ENCODE results near the gene REC114. TPM values are rescaled to one million over a fixed set of nuclear protein-coding genes. Genes with fewer than 3 reads are reported as not detected.

Gene REC114
- total and polyA plus RNA-seq, 2 experiments from 2014 or later = not detected

DNA sequence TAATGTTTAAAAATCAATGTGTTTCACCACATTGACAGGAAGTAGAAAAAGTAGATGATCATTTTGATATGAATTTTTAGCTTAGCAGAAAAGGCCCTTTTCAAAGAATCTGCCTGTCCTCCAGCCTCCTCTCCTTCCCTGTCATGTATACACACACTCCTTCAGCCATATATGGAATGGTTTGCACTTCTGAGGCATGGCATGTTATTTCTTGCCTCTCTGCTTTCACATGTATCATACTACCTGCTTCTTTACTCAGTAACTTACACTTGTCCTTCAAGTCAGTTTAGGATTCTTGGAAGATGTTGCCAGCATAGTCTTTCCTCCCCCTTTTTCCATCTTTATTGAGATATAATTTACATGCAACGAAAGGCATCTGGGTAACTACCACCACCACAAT, 79.0 kb downstream of the REC114 start:
- Mint-ChIP-seq H3K4me1 (peaks cover 19% of the 10 kb centered on the region), H3K4me3 (no peak overlapping the region), H3K36me3 (ENCODE audit: low read depth) (no peaks in the 10 kb centered on the region), H3K27ac (no peak overlapping the region), H3K9me3 (no peaks in the 10 kb centered on the region; the same call in 2 of the 3 replicates), H3K27me3 (ENCODE audit: insufficient read depth, low read depth, poor library complexity) (no peaks in the 10 kb centered on the region)
- ATAC-seq (no peak), DNase-seq (ENCODE audit: low spot score) (no peak)
- no peaks in the 10 kb centered on the region for H3F3A ChIP-seq (replicated peaks; ENCODE audit: low read depth)
- H3K4me2 ChIP-seq = no peak overlapping the region
- no peaks in the 10 kb centered on the region for H4K20me1 ChIP-seq (replicated peaks; ENCODE audit: insufficient read depth)
- no peak overlapping the region for H3K4me3 ChIP-seq
- no peak for TF ChIP-seq POLR2AphosphoS5 (IDR thresholded peaks at IDR 0.05; ENCODE audit: low read depth)
- TF ChIP-seq ZNF114 (CRISPR knock-in tag; IDR thresholded peaks at IDR 0.05) = no peak
- no peak for TF ChIP-seq ZNF331 (CRISPR knock-in tag; IDR thresholded peaks at IDR 0.05; ENCODE audit: low read depth)
- TF ChIP-seq EZH2 (IDR thresholded peaks at IDR 0.05; ENCODE audit: low read depth, unreplicated experiment) = no peak
- no peak for TF ChIP-seq JUNB (IDR thresholded peaks at IDR 0.05; ENCODE audit: unreplicated experiment)
- no peak for TF ChIP-seq NANOG (IDR thresholded peaks at IDR 0.05; ENCODE audit: borderline replicate concordance)
- TF ChIP-seq, protein P1, sequence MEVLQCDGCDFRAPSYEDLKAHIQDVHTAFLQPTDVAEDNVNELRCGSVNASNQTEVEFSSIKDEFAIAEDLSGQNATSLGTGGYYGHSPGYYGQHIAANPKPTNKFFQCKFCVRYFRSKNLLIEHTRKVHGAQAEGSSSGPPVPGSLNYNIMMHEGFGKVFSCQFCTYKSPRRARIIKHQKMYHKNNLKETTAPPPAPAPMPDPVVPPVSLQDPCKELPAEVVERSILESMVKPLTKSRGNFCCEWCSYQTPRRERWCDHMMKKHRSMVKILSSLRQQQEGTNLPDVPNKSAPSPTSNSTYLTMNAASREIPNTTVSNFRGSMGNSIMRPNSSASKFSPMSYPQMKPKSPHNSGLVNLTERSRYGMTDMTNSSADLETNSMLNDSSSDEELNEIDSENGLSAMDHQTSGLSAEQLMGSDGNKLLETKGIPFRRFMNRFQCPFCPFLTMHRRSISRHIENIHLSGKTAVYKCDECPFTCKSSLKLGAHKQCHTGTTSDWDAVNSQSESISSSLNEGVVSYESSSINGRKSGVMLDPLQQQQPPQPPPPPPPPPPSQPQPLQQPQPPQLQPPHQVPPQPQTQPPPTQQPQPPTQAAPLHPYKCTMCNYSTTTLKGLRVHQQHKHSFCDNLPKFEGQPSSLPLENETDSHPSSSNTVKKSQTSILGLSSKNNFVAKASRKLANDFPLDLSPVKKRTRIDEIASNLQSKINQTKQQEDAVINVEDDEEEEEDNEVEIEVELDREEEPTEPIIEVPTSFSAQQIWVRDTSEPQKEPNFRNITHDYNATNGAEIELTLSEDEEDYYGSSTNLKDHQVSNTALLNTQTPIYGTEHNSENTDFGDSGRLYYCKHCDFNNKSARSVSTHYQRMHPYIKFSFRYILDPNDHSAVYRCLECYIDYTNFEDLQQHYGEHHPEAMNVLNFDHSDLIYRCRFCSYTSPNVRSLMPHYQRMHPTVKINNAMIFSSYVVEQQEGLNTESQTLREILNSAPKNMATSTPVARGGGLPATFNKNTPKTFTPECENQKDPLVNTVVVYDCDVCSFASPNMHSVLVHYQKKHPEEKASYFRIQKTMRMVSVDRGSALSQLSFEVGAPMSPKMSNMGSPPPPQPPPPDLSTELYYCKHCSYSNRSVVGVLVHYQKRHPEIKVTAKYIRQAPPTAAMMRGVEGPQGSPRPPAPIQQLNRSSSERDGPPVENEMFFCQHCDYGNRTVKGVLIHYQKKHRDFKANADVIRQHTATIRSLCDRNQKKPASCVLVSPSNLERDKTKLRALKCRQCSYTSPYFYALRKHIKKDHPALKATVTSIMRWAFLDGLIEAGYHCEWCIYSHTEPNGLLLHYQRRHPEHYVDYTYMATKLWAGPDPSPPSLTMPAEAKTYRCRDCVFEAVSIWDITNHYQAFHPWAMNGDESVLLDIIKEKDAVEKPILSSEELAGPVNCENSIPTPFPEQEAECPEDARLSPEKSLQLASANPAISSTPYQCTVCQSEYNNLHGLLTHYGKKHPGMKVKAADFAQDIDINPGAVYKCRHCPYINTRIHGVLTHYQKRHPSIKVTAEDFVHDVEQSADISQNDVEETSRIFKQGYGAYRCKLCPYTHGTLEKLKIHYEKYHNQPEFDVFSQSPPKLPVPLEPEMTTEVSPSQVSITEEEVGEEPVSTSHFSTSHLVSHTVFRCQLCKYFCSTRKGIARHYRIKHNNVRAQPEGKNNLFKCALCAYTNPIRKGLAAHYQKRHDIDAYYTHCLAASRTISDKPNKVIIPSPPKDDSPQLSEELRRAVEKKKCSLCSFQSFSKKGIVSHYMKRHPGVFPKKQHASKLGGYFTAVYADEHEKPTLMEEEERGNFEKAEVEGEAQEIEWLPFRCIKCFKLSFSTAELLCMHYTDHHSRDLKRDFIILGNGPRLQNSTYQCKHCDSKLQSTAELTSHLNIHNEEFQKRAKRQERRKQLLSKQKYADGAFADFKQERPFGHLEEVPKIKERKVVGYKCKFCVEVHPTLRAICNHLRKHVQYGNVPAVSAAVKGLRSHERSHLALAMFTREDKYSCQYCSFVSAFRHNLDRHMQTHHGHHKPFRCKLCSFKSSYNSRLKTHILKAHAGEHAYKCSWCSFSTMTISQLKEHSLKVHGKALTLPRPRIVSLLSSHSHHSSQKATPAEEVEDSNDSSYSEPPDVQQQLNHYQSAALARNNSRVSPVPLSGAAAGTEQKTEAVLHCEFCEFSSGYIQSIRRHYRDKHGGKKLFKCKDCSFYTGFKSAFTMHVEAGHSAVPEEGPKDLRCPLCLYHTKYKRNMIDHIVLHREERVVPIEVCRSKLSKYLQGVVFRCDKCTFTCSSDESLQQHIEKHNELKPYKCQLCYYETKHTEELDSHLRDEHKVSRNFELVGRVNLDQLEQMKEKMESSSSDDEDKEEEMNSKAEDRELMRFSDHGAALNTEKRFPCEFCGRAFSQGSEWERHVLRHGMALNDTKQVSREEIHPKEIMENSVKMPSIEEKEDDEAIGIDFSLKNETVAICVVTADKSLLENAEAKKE (CRISPR knock-in tag; IDR thresholded peaks at IDR 0.05) = no peak
- H3K36me3 ChIP-seq (ENCODE audit: insufficient read depth) = no peaks in the 10 kb centered on the region
- peaks cover 16% of the 10 kb centered on the region for H3K4me1 ChIP-seq (ENCODE audit: insufficient read depth)
- H3K27me3 ChIP-seq (ENCODE audit: insufficient read depth) = no peaks in the 10 kb centered on the region
- no peak overlapping the region for H3K27ac ChIP-seq (ENCODE audit: low read depth)
- no peaks in the 10 kb centered on the region for H3K79me2 ChIP-seq (replicated peaks; ENCODE audit: insufficient read depth)
- no peak overlapping the region for H2AFZ ChIP-seq
- H3K9me2 ChIP-seq (ENCODE audit: insufficient read depth) = no peaks in the 10 kb centered on the region

DNA sequence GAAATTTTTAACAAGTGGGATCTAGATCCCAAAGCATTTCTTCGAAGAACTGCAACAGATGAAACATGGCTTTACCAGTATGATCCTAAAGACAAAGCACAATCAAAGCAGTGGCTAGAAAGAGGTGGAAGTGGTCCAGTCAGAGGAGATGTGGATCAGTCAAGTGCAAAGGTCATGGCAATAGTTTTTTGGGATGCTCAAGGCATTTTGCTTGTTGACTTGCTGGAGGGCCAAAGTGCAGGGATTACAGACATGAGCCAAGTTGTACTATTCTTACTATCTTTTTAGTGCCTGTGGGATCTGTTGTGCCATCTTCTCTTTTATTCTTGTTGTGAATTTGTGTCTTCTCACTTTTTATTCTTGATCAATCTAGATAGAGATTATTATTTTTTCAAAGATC, 82.0 kb downstream of the REC114 start:
- ATAC-seq (no peak), DNase-seq (ENCODE audit: low spot score) (no peak)
- no peaks in the 10 kb centered on the region for H3K27me3 Mint-ChIP-seq (ENCODE audit: insufficient read depth, low read depth, poor library complexity)
- H4K20me1 ChIP-seq (replicated peaks; ENCODE audit: insufficient read depth) = no peaks in the 10 kb centered on the region
- no peak overlapping the region for H2AFZ ChIP-seq
- no peaks in the 10 kb centered on the region for H3K9me2 ChIP-seq (ENCODE audit: insufficient read depth)
- no peak overlapping the region for H3K27ac Mint-ChIP-seq
- H3K27me3 ChIP-seq (ENCODE audit: insufficient read depth) = no peaks in the 10 kb centered on the region
- no peak overlapping the region for H3K4me2 ChIP-seq
- peaks cover 9% of the 10 kb centered on the region; the same call in 1 of the 2 replicates for H3K4me1 ChIP-seq (ENCODE audit: insufficient read depth)
- H3K79me2 ChIP-seq (replicated peaks; ENCODE audit: insufficient read depth) = no peaks in the 10 kb centered on the region
- no peaks in the 10 kb centered on the region for H3K36me3 ChIP-seq (ENCODE audit: insufficient read depth)
- no peaks in the 10 kb centered on the region for H3F3A ChIP-seq (replicated peaks; ENCODE audit: low read depth)
- no peaks in the 10 kb centered on the region for H3K9me3 Mint-ChIP-seq
- no peak overlapping the region for H3K4me3 Mint-ChIP-seq
- H3K4me1 Mint-ChIP-seq = peaks cover 8% of the 10 kb centered on the region
- no peak overlapping the region for H3K27ac ChIP-seq (ENCODE audit: low read depth)
- H3K36me3 Mint-ChIP-seq (ENCODE audit: low read depth) = no peaks in the 10 kb centered on the region
- H3K4me3 ChIP-seq = no peak overlapping the region
- TF ChIP-seq POLR2AphosphoS5 (IDR thresholded peaks at IDR 0.05; ENCODE audit: low read depth) = no peak
- TF ChIP-seq, protein P1 (CRISPR knock-in tag; IDR thresholded peaks at IDR 0.05) = no peak
- no peak for TF ChIP-seq STAT1 (IDR thresholded peaks at IDR 0.05; ENCODE audit: unreplicated experiment)
